ENCODE measurements around the gene RGS10.

- TF ChIP-seq ZBTB8A (tag by site-specific recombination; IDR thresholded peaks at IDR 0.05) (no peak), ZNF184 (tag by site-specific recombination; IDR thresholded peaks at IDR 0.05) (no peak)
Measured at GRCh38 chr10:119541046-119541445, 1.5 kb downstream of the RGS10 start.

All from HEK293 (cell line).